ENCODE measurements around the gene CEP192.

DNA sequence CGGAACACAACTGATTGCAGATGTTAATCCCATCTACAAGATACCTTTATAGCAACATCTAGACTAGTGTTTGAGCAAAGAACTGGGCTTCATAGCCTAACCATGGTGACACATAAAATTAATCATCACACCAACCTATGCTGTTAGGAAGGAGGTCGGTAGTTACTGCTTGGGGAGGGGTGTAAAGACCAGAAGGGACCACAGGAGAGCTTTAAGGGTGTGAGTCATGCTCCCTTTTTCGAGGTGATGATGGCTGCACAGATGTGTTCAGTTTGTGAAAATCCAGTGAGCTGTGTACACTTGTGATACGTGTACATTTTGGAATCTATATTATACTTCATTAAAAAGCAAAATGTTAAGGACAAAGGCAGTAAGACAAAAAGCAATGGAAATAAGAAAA lies 47.9 kb upstream of the CEP192 start:
- TF ChIP-seq, protein P1, sequence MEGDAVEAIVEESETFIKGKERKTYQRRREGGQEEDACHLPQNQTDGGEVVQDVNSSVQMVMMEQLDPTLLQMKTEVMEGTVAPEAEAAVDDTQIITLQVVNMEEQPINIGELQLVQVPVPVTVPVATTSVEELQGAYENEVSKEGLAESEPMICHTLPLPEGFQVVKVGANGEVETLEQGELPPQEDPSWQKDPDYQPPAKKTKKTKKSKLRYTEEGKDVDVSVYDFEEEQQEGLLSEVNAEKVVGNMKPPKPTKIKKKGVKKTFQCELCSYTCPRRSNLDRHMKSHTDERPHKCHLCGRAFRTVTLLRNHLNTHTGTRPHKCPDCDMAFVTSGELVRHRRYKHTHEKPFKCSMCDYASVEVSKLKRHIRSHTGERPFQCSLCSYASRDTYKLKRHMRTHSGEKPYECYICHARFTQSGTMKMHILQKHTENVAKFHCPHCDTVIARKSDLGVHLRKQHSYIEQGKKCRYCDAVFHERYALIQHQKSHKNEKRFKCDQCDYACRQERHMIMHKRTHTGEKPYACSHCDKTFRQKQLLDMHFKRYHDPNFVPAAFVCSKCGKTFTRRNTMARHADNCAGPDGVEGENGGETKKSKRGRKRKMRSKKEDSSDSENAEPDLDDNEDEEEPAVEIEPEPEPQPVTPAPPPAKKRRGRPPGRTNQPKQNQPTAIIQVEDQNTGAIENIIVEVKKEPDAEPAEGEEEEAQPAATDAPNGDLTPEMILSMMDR (IDR thresholded peaks at IDR 0.05), result no peak
- no peak for TF ChIP-seq POLR2A (IDR thresholded peaks at IDR 0.05)

Measured in vagina (tissue), 2 donors.